Uterus (tissue), 4 donors: Measurements from ENCODE around the gene SIRT6. TPM values are rescaled to one million over a fixed set of nuclear protein-coding genes. Genes with fewer than 3 reads are reported as not detected.
"Not testable (repeated sequence)": the region's sequence is repeated elsewhere in the genome, so short reads cannot be mapped to it uniquely, and the experiment has no call there.

Source experiments
- DNase-seq, 2 donors: peaks; one replicate each; pipeline ENCODE4 v3.0.0-alpha.2; 2019 to 2020
- H3K27ac ChIP-seq, 2 donors: fragments of 200-600 bp; sonication (generic); 1 replicate in 1 of 2; 2 replicates in 1 of 2; pipeline ENCODE4 v1.5.1; 2016 to 2018
- H3K27me3 ChIP-seq, 2 donors: fragments of 200-600 bp; sonication (generic); one replicate each; pipeline ENCODE4 v1.5.1; 2018 to 2019; ENCODE audit warnings: control low read depth in 1 of 2
- H3K36me3 ChIP-seq, 2 donors: fragments of 200-600 bp; sonication (generic); one replicate each; pipeline ENCODE4 v1.5.1; 2019; ENCODE audit warnings: control low read depth in 1 of 2
- H3K4me1 ChIP-seq, 2 donors: fragments of 200-600 bp; sonication (generic); one replicate each; pipeline ENCODE4 v1.5.1; 2018 to 2019; ENCODE audit warnings: control low read depth in 1 of 2
- H3K4me3 ChIP-seq, 2 donors: fragments of 200-600 bp; sonication (generic); 1 replicate in 1 of 2; 2 replicates in 1 of 2; pipeline ENCODE4 v1.5.1; 2018 to 2019; ENCODE audit warnings: mild to moderate bottlenecking in 1 of 2
- H3K9me3 ChIP-seq, 2 donors: fragments of 200-600 bp; sonication (generic); one replicate each; pipeline ENCODE4 v1.5.1; 2019; ENCODE audit warnings: control low read depth in 1 of 2
- POLR2A ChIP-seq, 2 donors: fragments of 450-650 bp; IDR thresholded peaks; one replicate each; pipeline ENCODE4 v1.6.1; 2016; ENCODE audit warnings: antibody characterized with exemption in 2 of 2, mild to moderate bottlenecking in 1 of 2, moderate library complexity in 1 of 2
- intact Hi-C: fragments of 100-400 bp; cut with DNase I; formaldehyde crosslinking; loops from one replicate; pipeline ENCODE4 v1.15.1; 2023; ENCODE audit warnings: low total_unique reads
- total RNA-seq, 4 donors: library from RNA; depleted of rRNA in 3 of 4; stranded (reverse); fragments of >200 nt in 3 of 4; gene quantifications; one replicate each; pipeline versions ENCODE4 v1.1.0 to v1.2.4, GENCODE V29; 2014 to 2023
- TF ChIP-seq, protein P1 (sequence below), 4 experiments: fragments of 200-600 bp in 2 of 4; fragments of 450-650 bp in 2 of 4; sonication (generic) in 2 of 4; IDR thresholded peaks; one replicate each; pipeline ENCODE4 v1.5.1; 2016 to 2019; ENCODE audit warnings: antibody characterized with exemption in 4 of 4, mild to moderate bottlenecking in 2 of 4, moderate library complexity in 1 of 4
- donor health status: DM: yes; HTN: yes; CAD: no.

SIRT6 gene
- total RNA-seq, 4 donors from 2014 or later, result 1.3 to 23.2 (median 15.1) TPM

DNA sequence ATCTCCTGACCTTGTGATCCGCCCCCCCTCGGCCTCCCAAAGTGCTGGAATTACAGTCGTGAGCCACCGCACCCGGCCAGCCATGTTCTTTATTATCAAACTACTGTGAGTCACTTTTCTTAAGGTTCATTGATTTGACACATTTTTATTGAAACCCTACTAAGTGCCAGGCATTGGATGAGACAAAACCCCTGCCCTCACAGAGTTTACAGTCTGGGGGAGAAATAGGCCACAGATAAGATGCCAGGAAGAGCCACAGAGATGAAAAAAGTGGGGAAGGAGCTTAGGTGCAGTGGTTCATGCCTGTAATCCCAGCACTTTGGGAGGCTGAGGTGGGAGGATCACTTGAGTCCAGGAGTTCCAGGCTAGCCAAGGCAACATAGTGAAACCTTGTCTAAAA, 43.9 kb downstream of the SIRT6 start:
- Histone ChIP-seq H3K4me3 (no peak overlapping the region), H3K4me1 (no peaks in the 10 kb centered on the region)
- intact Hi-C loops, result no loop called here

DNA sequence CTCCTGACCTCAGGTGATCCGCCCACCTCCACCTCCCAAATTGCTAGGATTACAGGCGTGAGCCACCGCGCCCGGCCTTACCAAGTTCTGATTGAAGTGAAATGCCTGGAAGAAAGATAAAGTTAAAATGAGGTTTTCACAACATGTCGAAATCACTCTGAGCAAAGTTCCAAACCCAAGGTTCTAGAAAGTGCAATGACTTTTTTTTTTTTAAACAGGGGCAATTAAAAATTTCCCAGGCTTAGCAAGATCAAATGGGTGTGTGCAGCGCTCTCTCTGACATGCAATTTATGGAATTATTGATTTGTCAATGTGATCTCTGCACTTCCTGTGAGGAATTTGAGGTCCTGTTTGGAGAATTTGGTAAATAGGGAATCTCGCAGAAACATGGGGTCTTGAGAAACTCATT, 45.7 kb downstream of the SIRT6 start:
- Histone ChIP-seq H3K9me3 (no peaks in the 10 kb centered on the region), H3K4me3 (no peak overlapping the region), H3K36me3 (no peaks in the 10 kb centered on the region), H3K27me3 (no peaks in the 10 kb centered on the region), H3K27ac (no peak overlapping the region), H3K4me1 (no peaks in the 10 kb centered on the region)
- DNase-seq, result no peak
- TF ChIP-seq, protein P1, sequence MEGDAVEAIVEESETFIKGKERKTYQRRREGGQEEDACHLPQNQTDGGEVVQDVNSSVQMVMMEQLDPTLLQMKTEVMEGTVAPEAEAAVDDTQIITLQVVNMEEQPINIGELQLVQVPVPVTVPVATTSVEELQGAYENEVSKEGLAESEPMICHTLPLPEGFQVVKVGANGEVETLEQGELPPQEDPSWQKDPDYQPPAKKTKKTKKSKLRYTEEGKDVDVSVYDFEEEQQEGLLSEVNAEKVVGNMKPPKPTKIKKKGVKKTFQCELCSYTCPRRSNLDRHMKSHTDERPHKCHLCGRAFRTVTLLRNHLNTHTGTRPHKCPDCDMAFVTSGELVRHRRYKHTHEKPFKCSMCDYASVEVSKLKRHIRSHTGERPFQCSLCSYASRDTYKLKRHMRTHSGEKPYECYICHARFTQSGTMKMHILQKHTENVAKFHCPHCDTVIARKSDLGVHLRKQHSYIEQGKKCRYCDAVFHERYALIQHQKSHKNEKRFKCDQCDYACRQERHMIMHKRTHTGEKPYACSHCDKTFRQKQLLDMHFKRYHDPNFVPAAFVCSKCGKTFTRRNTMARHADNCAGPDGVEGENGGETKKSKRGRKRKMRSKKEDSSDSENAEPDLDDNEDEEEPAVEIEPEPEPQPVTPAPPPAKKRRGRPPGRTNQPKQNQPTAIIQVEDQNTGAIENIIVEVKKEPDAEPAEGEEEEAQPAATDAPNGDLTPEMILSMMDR (IDR thresholded peaks at IDR 0.05), result no peak
- no peak for TF ChIP-seq POLR2A (IDR thresholded peaks at IDR 0.05)
- intact Hi-C loops, result no loop called here

More for the DNA sequence above, 43.9 kb downstream of the SIRT6 start:
- DNase-seq, result no peak
- Histone ChIP-seq H3K27me3 (no peaks in the 10 kb centered on the region), H3K27ac (no peak overlapping the region), H3K36me3 (no peaks in the 10 kb centered on the region), H3K9me3 (no peaks in the 10 kb centered on the region)
- no peak for TF ChIP-seq POLR2A (IDR thresholded peaks at IDR 0.05)
- TF ChIP-seq, protein P1 (IDR thresholded peaks at IDR 0.05), result no peak

DNA sequence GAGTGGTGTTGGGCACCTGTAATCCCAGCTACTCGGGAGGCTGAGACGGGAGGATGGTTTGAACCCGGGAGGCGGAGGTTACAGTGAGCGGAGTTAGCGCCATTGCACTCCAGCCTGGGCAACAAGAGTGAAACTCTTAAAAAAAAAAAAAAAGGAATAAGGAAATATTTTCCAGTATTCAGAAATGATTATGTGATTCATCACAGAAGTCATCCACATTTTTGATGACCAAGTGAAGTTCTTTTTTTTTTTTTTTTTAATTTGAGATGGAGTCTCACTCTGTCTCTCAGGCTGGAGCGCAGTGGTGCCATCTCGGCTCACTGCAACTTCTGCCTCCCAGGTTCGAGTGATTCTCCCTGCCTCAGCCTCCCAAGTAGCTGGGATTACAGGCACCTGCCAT, 47.0 kb downstream of the SIRT6 start:
- intact Hi-C loops, result not testable (repeated sequence)

DNA sequence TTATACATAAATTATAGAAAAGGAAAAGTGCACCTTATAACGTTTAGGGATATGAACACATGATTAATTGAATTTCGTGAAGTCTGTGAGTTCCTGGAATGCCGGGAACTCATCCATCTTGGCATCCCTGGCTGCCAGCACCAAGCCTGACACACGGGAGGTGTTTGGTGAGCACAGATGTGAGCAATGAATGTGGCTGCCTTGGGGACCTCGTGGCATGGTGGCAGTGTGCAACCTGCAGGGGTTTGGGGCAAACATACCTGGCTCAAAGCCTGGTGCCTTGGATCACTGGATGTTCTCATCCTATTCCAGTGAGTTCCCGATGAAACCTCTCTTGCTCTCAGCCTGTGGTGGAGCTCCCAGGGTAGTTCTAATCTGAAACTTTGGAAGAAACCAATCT, 48.0 kb downstream of the SIRT6 start:
- no peak for DNase-seq
- TF ChIP-seq, protein P1 (IDR thresholded peaks at IDR 0.05), result no peak
- TF ChIP-seq POLR2A (IDR thresholded peaks at IDR 0.05), result no peak
- Histone ChIP-seq H3K4me1 (no peaks in the 10 kb centered on the region), H3K27ac (no peak overlapping the region), H3K9me3 (no peaks in the 10 kb centered on the region), H3K27me3 (no peaks in the 10 kb centered on the region), H3K36me3 (no peaks in the 10 kb centered on the region), H3K4me3 (no peak overlapping the region)
- intact Hi-C loops, result no loop called here

More for the DNA sequence above, 47.0 kb downstream of the SIRT6 start:
- H3K9me3 ChIP-seq, H3K4me1 ChIP-seq, DNase-seq, H3K36me3 ChIP-seq, H3K27me3 ChIP-seq, H3K4me3 ChIP-seq, H3K27ac ChIP-seq: not testable (repeated sequence)

DNA sequence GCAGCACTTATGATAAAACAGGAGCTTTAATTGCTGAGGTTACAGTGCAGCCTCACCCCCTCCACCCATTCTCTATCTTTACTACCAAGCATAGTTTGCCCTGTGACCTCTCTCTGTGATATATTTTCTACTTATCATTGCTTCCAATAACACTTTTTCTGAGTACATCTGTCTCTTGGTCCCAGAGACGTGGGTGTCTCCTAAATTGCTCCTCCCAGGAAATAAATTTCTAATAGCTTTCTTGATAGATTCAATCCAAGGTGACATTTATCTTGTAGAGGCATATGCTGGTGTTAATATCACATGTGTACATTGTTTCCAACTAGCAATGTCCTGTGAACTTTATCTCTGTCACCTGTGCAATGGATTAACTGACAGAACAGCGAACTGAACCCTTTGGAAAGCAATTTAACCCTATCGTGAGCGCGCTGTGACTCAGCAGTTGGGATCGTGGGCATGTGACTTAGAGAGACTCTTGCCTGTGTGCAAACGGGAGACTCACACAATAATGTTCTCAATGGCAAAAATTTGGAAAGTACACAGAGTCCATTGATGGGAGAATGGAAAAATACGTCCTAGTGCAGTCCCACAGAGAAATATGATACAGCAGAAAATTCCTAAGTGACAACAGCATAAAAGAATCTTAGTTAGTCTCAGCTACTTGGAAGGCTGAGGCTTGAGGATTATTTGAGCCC, 51.5 kb downstream of the SIRT6 start:
- TF ChIP-seq, protein P1 (IDR thresholded peaks at IDR 0.05), result no peak
- no peak for TF ChIP-seq POLR2A (IDR thresholded peaks at IDR 0.05)

DNA sequence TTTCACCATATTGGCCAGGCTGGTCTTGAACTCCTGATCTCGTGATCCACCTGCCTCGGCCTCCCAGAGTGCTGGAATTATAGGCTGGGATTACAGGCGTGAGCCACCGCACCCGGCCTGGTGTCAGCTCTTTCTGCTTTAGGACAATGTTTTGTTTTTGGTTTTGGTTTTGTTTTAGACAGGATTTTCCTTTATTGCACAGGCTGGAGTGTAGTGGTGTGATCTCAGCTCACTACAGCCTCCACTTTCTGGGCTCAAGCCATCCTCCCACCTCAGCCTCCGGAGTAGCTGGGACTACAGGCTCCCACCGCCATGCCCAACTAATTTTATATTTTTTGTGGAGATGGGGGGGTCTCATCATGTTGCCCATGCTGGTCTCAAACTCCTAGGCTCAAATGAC, 53.3 kb downstream of the SIRT6 start:
- H3K27ac ChIP-seq, H3K4me1 ChIP-seq, H3K27me3 ChIP-seq, DNase-seq, H3K36me3 ChIP-seq, H3K4me3 ChIP-seq, H3K9me3 ChIP-seq: not testable (repeated sequence)
- intact Hi-C loops, result loop anchor here (10.0 kb wide), 1 partner anchor 54 kb away; no protein-coding TSS in a partner anchor

More for the DNA sequence above, 51.5 kb downstream of the SIRT6 start:
- no peaks in the 10 kb centered on the region for H3K4me1 ChIP-seq
- H3K27me3 ChIP-seq, result no peaks in the 10 kb centered on the region
- no peak overlapping the region for H3K4me3 ChIP-seq
- H3K27ac ChIP-seq, result no peak overlapping the region
- no peak for DNase-seq
- H3K36me3 ChIP-seq, result no peaks in the 10 kb centered on the region
- intact Hi-C loops, result no loop called here
- H3K9me3 ChIP-seq, result no peaks in the 10 kb centered on the region

DNA sequence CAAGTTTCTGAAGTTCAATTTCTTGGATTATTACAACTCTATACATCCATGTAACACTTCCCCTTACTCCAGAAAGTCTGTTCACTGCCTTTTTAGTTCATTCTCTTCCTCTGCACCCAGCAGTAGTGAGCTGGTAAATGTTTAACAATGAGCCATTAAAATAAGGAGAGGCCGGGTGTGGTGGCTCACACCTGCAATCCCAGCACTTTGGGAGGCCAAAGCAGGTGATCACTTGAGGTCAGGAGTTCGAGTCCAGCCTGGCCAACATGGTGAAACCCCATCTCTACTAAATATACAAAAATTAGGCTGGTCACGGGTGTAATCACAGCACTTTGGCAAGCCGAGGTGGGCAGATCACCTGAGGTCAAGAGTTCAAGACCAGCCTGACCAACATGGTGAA, 55.0 kb downstream of the SIRT6 start:
- not testable (repeated sequence) for DNase-seq, H3K9me3 ChIP-seq, H3K4me1 ChIP-seq, H3K27me3 ChIP-seq, H3K27ac ChIP-seq, H3K36me3 ChIP-seq, H3K4me3 ChIP-seq
- intact Hi-C loops, result loop anchor here (10.0 kb wide), 1 partner anchor 53 kb away; no protein-coding TSS in a partner anchor
